Measurements from ENCODE around the gene ARHGAP6. TPM values are rescaled to one million over a fixed set of nuclear protein-coding genes. Genes with fewer than 3 reads are reported as not detected.

The ARHGAP6 gene
- polyA plus RNA-seq, 2 of the 4 experiments (the other 2 are of a cell fraction), result 0.04 TPM; not detected in 1

DNA sequence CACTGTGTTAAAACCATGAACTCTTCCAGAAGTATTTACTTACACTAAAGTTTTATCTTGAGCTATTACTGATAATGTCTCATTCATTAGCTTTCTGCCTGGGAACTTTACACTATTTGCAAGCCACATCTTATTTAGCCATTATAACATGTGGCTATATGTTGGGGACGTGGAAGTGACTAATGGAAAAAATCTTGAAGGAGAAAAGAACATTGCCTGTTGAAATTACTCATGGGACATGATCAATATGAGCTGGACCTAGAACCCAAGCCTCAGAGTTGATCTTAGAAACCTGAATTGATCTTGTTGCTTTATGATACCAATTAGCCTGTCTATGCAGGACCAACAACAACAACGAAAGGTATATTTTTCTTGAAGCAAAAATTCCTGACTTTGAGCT lies 22.5 kb upstream of the ARHGAP6 start:
- no peak overlapping the region for H3K4me3 ChIP-seq
- TF ChIP-seq, protein P1, sequence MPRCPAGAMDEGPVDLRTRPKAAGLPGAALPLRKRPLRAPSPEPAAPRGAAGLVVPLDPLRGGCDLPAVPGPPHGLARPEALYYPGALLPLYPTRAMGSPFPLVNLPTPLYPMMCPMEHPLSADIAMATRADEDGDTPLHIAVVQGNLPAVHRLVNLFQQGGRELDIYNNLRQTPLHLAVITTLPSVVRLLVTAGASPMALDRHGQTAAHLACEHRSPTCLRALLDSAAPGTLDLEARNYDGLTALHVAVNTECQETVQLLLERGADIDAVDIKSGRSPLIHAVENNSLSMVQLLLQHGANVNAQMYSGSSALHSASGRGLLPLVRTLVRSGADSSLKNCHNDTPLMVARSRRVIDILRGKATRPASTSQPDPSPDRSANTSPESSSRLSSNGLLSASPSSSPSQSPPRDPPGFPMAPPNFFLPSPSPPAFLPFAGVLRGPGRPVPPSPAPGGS (IDR thresholded peaks at IDR 0.05), result no peak
- TF ChIP-seq TP53 (CRISPR knock-in tag; IDR thresholded peaks at IDR 0.05), result no peak
- TF ChIP-seq FOXS1 (CRISPR knock-in tag; IDR thresholded peaks at IDR 0.05), result no peak
- TF ChIP-seq ESRRA (IDR thresholded peaks at IDR 0.05; ENCODE audit: borderline replicate concordance, low read length), result no peak
- no peak for TF ChIP-seq FOSB (CRISPR knock-in tag; IDR thresholded peaks at IDR 0.05)
- TF ChIP-seq ZFP36 (IDR thresholded peaks at IDR 0.05; ENCODE audit: borderline replicate concordance, partially characterized antibody), result no peak
- no peak for TF ChIP-seq HDAC2 (IDR thresholded peaks at IDR 0.05)
- no peak for TF ChIP-seq CEBPB (IDR thresholded peaks at IDR 0.05)
- no peak for TF ChIP-seq SMC3 (IDR thresholded peaks at IDR 0.05)
- no peak for TF ChIP-seq MAZ (IDR thresholded peaks at IDR 0.05; ENCODE audit: borderline replicate concordance, low read depth, low read length)
- no peak for TF ChIP-seq HOXB5 (CRISPR knock-in tag; IDR thresholded peaks at IDR 0.05)
- no peaks in the 10 kb centered on the region for H3K4me1 ChIP-seq
- H3K27ac ChIP-seq, result no peak overlapping the region
- FAIRE-seq, result no peak
- WGBS (ENCODE audit: missing lambda C conversion rate), result 13% methylated on average over 2 of the region's 2 CpGs
- H3K9me3 ChIP-seq, result no peaks in the 10 kb centered on the region
- no peak for DNase-seq (ENCODE audit: low read depth in 1 of 2, low spot score in 1 of 2)
- ChIA-PET CTCF (no interaction called here), POLR2A (no interaction called here)
- no peak for ATAC-seq
- H3K4me2 ChIP-seq, result no peak overlapping the region

DNA sequence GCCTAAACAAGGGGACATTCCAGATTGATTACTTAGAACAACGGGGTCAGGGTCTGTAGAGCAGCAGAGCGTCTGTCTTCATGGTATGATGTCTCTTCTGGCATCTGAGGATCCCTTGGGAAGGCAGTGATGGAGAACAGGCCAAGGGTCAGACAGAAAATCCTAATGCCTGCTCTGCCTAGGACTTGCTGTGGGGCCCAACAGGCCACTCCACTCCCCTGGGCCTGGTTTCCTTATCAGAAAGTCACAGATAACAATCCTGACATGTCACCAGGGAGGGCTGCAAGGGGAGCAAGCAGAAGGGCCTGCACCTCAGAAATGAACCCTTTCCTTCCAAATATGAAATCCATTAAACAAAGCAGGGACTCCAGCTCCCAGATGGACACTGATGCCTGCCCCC lies 21.4 kb upstream of the ARHGAP6 start:
- TF ChIP-seq NFE2L2 (conservative IDR thresholded peaks at IDR 0.05; ENCODE audit: low read length), result no peak
- TF ChIP-seq, protein P1 (IDR thresholded peaks at IDR 0.05), result no peak
- TF ChIP-seq ZSCAN20 (CRISPR knock-in tag; IDR thresholded peaks at IDR 0.05), result no peak
- no peak for TF ChIP-seq POLR2AphosphoS2 (conservative IDR thresholded peaks at IDR 0.05; ENCODE audit: low read length)
- TF ChIP-seq CHD2 (IDR thresholded peaks at IDR 0.05; ENCODE audit: low read length, partially characterized antibody), result no peak
- TF ChIP-seq MAFK (IDR thresholded peaks at IDR 0.05; ENCODE audit: partially characterized antibody), result no peak
- TF ChIP-seq CEBPB (IDR thresholded peaks at IDR 0.05), result no peak
- TF ChIP-seq BHLHE40 (IDR thresholded peaks at IDR 0.05; ENCODE audit: low read depth, low read length), result no peak
- TF ChIP-seq MYC (IDR thresholded peaks at IDR 0.05; ENCODE audit: borderline replicate concordance, low read length), result no peak
- TF ChIP-seq HOXB5 (CRISPR knock-in tag; IDR thresholded peaks at IDR 0.05), result no peak
- TF ChIP-seq CHD4 (IDR thresholded peaks at IDR 0.05; ENCODE audit: borderline replicate concordance), result no peak
- no peak for TF ChIP-seq FOSB (CRISPR knock-in tag; IDR thresholded peaks at IDR 0.05)
- no peak for TF ChIP-seq HDAC2 (IDR thresholded peaks at IDR 0.05)
- Histone ChIP-seq H3K4me3 (no peak overlapping the region), H3K9me3 (no peaks in the 10 kb centered on the region), H3K27ac (no peak overlapping the region), H3K4me1 (no peaks in the 10 kb centered on the region), H3K4me2 (no peak overlapping the region)
- FAIRE-seq (no peak), DNase-seq (ENCODE audit: low read depth in 1 of 2, low spot score in 1 of 2) (no peak), ATAC-seq (no peak)
- WGBS (ENCODE audit: missing lambda C conversion rate), result 4% methylated on average over 2 of the region's 2 CpGs
- ChIA-PET POLR2A (no interaction called here), CTCF (no interaction called here)

DNA sequence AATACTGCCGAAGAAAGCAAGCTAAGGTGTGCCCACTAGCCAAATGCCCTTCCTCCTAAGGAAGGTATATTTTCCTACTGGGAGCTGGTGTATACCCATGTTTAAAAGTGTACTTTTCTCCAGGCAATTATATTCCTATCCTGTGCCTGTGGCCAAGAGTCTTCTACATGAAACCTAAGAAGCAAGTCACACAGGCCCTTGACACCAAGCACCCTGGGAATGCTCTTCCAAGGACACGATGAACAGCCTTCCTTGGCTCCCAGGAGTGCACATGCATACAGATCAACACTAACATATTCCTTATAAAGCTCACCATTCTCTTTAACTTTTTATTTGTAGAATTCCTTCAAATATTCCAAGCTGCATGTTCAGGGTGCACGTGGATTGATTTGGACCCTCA lies 17.3 kb upstream of the ARHGAP6 start:
- FAIRE-seq, result no peak

More for the DNA sequence above, 17.3 kb upstream of the ARHGAP6 start:
- no peak overlapping the region for H3K4me3 ChIP-seq
- TF ChIP-seq, protein P2, sequence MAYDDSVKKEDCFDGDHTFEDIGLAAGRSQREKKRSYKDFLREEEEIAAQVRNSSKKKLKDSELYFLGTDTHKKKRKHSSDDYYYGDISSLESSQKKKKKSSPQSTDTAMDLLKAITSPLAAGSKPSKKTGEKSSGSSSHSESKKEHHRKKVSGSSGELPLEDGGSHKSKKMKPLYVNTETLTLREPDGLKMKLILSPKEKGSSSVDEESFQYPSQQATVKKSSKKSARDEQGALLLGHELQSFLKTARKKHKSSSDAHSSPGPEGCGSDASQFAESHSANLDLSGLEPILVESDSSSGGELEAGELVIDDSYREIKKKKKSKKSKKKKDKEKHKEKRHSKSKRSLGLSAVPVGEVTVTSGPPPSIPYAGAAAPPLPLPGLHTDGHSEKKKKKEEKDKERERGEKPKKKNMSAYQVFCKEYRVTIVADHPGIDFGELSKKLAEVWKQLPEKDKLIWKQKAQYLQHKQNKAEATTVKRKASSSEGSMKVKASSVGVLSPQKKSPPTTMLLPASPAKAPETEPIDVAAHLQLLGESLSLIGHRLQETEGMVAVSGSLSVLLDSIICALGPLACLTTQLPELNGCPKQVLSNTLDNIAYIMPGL (CRISPR knock-in tag; IDR thresholded peaks at IDR 0.05; ENCODE audit: borderline replicate concordance), result no peak
- TF ChIP-seq, protein P1 (IDR thresholded peaks at IDR 0.05), result no peak
- no peak for TF ChIP-seq ZSCAN20 (CRISPR knock-in tag; IDR thresholded peaks at IDR 0.05)
- TF ChIP-seq, protein P3, sequence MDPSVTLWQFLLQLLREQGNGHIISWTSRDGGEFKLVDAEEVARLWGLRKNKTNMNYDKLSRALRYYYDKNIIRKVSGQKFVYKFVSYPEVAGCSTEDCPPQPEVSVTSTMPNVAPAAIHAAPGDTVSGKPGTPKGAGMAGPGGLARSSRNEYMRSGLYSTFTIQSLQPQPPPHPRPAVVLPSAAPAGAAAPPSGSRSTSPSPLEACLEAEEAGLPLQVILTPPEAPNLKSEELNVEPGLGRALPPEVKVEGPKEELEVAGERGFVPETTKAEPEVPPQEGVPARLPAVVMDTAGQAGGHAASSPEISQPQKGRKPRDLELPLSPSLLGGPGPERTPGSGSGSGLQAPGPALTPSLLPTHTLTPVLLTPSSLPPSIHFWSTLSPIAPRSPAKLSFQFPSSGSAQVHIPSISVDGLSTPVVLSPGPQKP (IDR thresholded peaks at IDR 0.05; ENCODE audit: low read depth, low read length), result no peak
- TF ChIP-seq EHMT2 (IDR thresholded peaks at IDR 0.05; ENCODE audit: low read depth), result no peak
- TF ChIP-seq HOXA7 (CRISPR knock-in tag; IDR thresholded peaks at IDR 0.05), result no peak
- TF ChIP-seq SREBF2 (IDR thresholded peaks at IDR 0.05), result no peak
- no peak for TF ChIP-seq NPAS2 (CRISPR knock-in tag; IDR thresholded peaks at IDR 0.05; ENCODE audit: borderline replicate concordance)
- H3K27ac ChIP-seq, result no peak overlapping the region
- ChIA-PET POLR2A (no interaction called here), CTCF (no interaction called here)
- 15% methylated on average over 3 of the region's 3 CpGs for WGBS (ENCODE audit: missing lambda C conversion rate)
- DNase-seq (ENCODE audit: low read depth in 1 of 2, low spot score in 1 of 2) (no peak), ATAC-seq (no peak)
- no peaks in the 10 kb centered on the region for H3K4me1 ChIP-seq
- no peaks in the 10 kb centered on the region for H3K9me3 ChIP-seq
- no peak overlapping the region for H3K4me2 ChIP-seq

All from A549 (cell line).